Measurements from ENCODE around the gene ADO.
"Not testable (repeated sequence)": the region's sequence is repeated elsewhere in the genome, so short reads cannot be mapped to it uniquely, and the experiment has no call there.

The ADO gene

GRCh38 chr10:62804356-62805230, at the start of gene ADO:
ADO (plus strand) TSS chr10:62804720; CDS start chr10:62805060, 340 bp downstream.
- DNase-seq (ENCODE audit: low spot score), result peak; percentile 87

GRCh38 chr10:62754963-62755362, 49.6 kb upstream of the ADO start:
- no peak for DNase-seq (ENCODE audit: low spot score)

GRCh38 chr10:62755662-62756653, 48.6 kb upstream of the ADO start:
- no peak for DNase-seq (ENCODE audit: low spot score)

GRCh38 chr10:62759599-62760175, 44.8 kb upstream of the ADO start:
- no peak for DNase-seq (ENCODE audit: low spot score)

GRCh38 chr10:62760401-62760800, 44.1 kb upstream of the ADO start:
- DNase-seq (ENCODE audit: low spot score), result no peak

GRCh38 chr10:62761115-62761514, 43.4 kb upstream of the ADO start:
- no peak for DNase-seq (ENCODE audit: low spot score)

GRCh38 chr10:62763155-62763554, 41.4 kb upstream of the ADO start:
- no peak for DNase-seq (ENCODE audit: low spot score)

GRCh38 chr10:62764011-62764410, 40.5 kb upstream of the ADO start:
- DNase-seq (ENCODE audit: low spot score), result no peak

GRCh38 chr10:62765726-62766125, 38.8 kb upstream of the ADO start:
- DNase-seq (ENCODE audit: low spot score), result no peak

GRCh38 chr10:62766386-62766785, 38.1 kb upstream of the ADO start:
- DNase-seq (ENCODE audit: low spot score), result no peak

GRCh38 chr10:62769574-62770242, 34.8 kb upstream of the ADO start:
- no peak for DNase-seq (ENCODE audit: low spot score)

- DNase-seq (ENCODE audit: low spot score), result peak; percentile 18
Measured at GRCh38 chr10:62772186-62772974, 32.1 kb upstream of the ADO start.

GRCh38 chr10:62778125-62778524, 26.4 kb upstream of the ADO start:
- no peak for DNase-seq (ENCODE audit: low spot score)

GRCh38 chr10:62779487-62780248, 24.9 kb upstream of the ADO start:
- peak; percentile 5 for DNase-seq (ENCODE audit: low spot score)

GRCh38 chr10:62784537-62784936, 20.0 kb upstream of the ADO start:
- not testable (repeated sequence) for DNase-seq (ENCODE audit: low spot score)

- DNase-seq (ENCODE audit: low spot score), result not testable (repeated sequence)
Measured at GRCh38 chr10:62788285-62788684, 16.2 kb upstream of the ADO start.

GRCh38 chr10:62788861-62789467, 15.6 kb upstream of the ADO start:
- peak; percentile 12 for DNase-seq (ENCODE audit: low spot score)

GRCh38 chr10:62790019-62790555, 14.4 kb upstream of the ADO start:
- DNase-seq (ENCODE audit: low spot score), result no peak

- no peak for DNase-seq (ENCODE audit: low spot score)
Measured at GRCh38 chr10:62790571-62790970, 13.9 kb upstream of the ADO start.

Measured in AG08395 (cell line).